K562 (cell line): ENCODE data around the gene HOXC11. TPM values are rescaled to one million over a fixed set of nuclear protein-coding genes. Genes with fewer than 3 reads are reported as not detected.

Experiments used
- BHLHE40 ChIP-seq: IDR thresholded peaks from 2 replicates; pipeline ENCODE4 v1.6.1; 2011; ENCODE audit warnings: low read length, improper control_type of control experiment
- CBX2 ChIP-seq: fragments of 200-600 bp; sonication (generic); IDR thresholded peaks from one replicate; pipeline ENCODE4 v1.6.1; 2012; ENCODE audit warnings: mild to moderate bottlenecking, low read length, inconsistent platforms; ENCODE audit not compliant: insufficient read depth, poor library complexity, severe bottlenecking
- CCAR2 ChIP-seq: fragments of 200-400 bp; formaldehyde crosslinking; IDR thresholded peaks from 2 replicates; pipeline ENCODE4 v1.6.1; 2017; ENCODE audit warnings: mild to moderate bottlenecking, low read depth, low read length
- CXXC5 ChIP-seq: fragments of 250-450 bp; sonication (Bioruptor Pico); IDR thresholded peaks from 2 replicates; pipeline ENCODE4 v1.8.0; 2022; ENCODE audit warnings: inconsistent platforms, mild to moderate bottlenecking, moderate library complexity
- ELK3 ChIP-seq: fragments of 450-650 bp; formaldehyde crosslinking; IDR thresholded peaks from 2 replicates; pipeline ENCODE4 v1.4.0; 2020; ENCODE audit warnings: mild to moderate bottlenecking
- HMG20B ChIP-seq: fragments of 250-450 bp; sonication (Bioruptor Pico); IDR thresholded peaks from 2 replicates; pipeline ENCODE4 v1.5.0; 2021; ENCODE audit warnings: mild to moderate bottlenecking
- MED1 ChIP-seq: sonication (generic); formaldehyde crosslinking; IDR thresholded peaks from 2 replicates; pipeline ENCODE4 v1.8.1; 2023; ENCODE audit warnings: missing genetic modification reagents, borderline replicate concordance
- PHF20 ChIP-seq: fragments of 450-650 bp; IDR thresholded peaks from 2 replicates; pipeline ENCODE4 v1.6.1; 2018; ENCODE audit not compliant: partially characterized antibody
- PRMT5 ChIP-seq: sonication (generic); formaldehyde crosslinking; IDR thresholded peaks from 2 replicates; pipeline ENCODE4 v1.5.0; 2020; ENCODE audit warnings: missing genetic modification reagents
- TEAD1 ChIP-seq, 2 experiments: fragments of 450-650 bp in 1 of 2; sonication (generic) in 1 of 2; formaldehyde crosslinking; IDR thresholded peaks; 2 replicates each; pipeline versions ENCODE4 v1.4.0 to v1.8.0; 2020 to 2022; ENCODE audit warnings: mild to moderate bottlenecking in 2 of 2, missing genetic modification reagents in 1 of 2
- USF2 ChIP-seq: sonication (generic); formaldehyde crosslinking; IDR thresholded peaks from 2 replicates; pipeline ENCODE4 v1.5.0; 2020; ENCODE audit warnings: missing genetic modification reagents
- ZMIZ1 ChIP-seq, 2 experiments: fragments of 150-350 bp in 1 of 2; IDR thresholded peaks; 2 replicates each; pipeline ENCODE4 v1.6.1; 2012 to 2016; ENCODE audit warnings: low read depth in 2 of 2, low read length in 2 of 2, mild to moderate bottlenecking in 1 of 2, moderate library complexity in 1 of 2
- ZNF407 ChIP-seq: fragments of 450-650 bp; IDR thresholded peaks from 2 replicates; pipeline ENCODE4 v1.6.1; 2016; ENCODE audit warnings: low read depth
- ZNF780A ChIP-seq: fragments of 250-450 bp; sonication (Bioruptor Pico); IDR thresholded peaks from 2 replicates; pipeline ENCODE4 v1.5.0; 2021; ENCODE audit warnings: mild to moderate bottlenecking
- polyA plus RNA-seq, 8 experiments: library from polyadenylated mRNA; depleted of rRNA in 4 of 8; stranded (reverse) in 5 of 8; unstranded in 3 of 8; fragments of >200 nt; fragmentation: Nextera tagmentation in 2 of 8; fragmentation: Illumina TruSeq in 1 of 8; extraction: Ambion mirVana in 2 of 8; extraction: Trizol in 1 of 8; gene quantifications; 2 replicates each; pipeline versions ENCODE4 v1.2.1 to v1.2.3, GENCODE V29; 2011 to 2014; ENCODE audit warnings: inconsistent platforms in 1 of 8, missing spikeins in 1 of 8
- total RNA-seq, 7 experiments: library from RNA; depleted of rRNA in 6 of 7; stranded (reverse); fragments of >200 nt in 6 of 7; fragmentation: Illumina TruSeq in 2 of 7; extraction: Trizol in 2 of 7; gene quantifications; 2 replicates each; pipeline versions ENCODE4 v1.2.1 to v1.2.3, GENCODE V29; 2011 to 2021; ENCODE audit warnings: low replicate concordance in 1 of 7

HOXC11 gene
- total and polyA plus RNA-seq, 9 of the 15 experiments (the other 6 are each of a cell fraction or from before 2014, with no cell fraction given), result not detected

GRCh38 chr12:54005853-54006558, 33.1 kb downstream of the HOXC11 start (continued):
- no peak for TF ChIP-seq ZNF407
- no peak for TF ChIP-seq USF2
- no peak for TF ChIP-seq PRMT5 (CRISPR knock-in tag)
- 0 out of 2 replicates have a peak, but pooled peaks have one; percentile 19 for TF ChIP-seq HMG20B (CRISPR knock-in tag)
- TF ChIP-seq CCAR2, result no peak
- no peak for TF ChIP-seq CBX2
- no peak for TF ChIP-seq ELK3 (CRISPR knock-in tag)
- no peak for TF ChIP-seq MED1 (CRISPR knock-in tag)
- TF ChIP-seq TEAD1 (CRISPR knock-in tag; IDR thresholded peaks at IDR 0.05), result 0 out of 4 replicates have a peak, but pooled peaks of 1 of the 2 experiments have one; percentile 30
- peak; percentile 32; the same call in 1 of the 2 replicates for TF ChIP-seq BHLHE40
- TF ChIP-seq CXXC5, result peak; percentile 52; the same call in 1 of the 2 replicates
- TF ChIP-seq ZNF780A (CRISPR knock-in tag), result no peak
- no peak for TF ChIP-seq ZMIZ1 (IDR thresholded peaks at IDR 0.05; ENCODE audit: low read depth in 2 of 2, low read length in 2 of 2)
- no peak for TF ChIP-seq PHF20
